SK-N-SH (cell line): ENCODE results near the gene PHC3.

Experiments
- CTCF ChIP-seq: fragments of 200-600 bp; sonication (generic); IDR thresholded peaks from 2 replicates; pipeline ENCODE4 v1.6.1; 2017; ENCODE audit warnings: antibody characterized with exemption, mild to moderate bottlenecking, moderate library complexity
- EP300 ChIP-seq, 2 experiments: IDR thresholded peaks; 2 replicates each; pipeline versions ENCODE4 v1.4.0 to v1.6.1; 2012; ENCODE audit warnings: borderline replicate concordance in 1 of 2, low read depth in 1 of 2, low read length in 1 of 2
- EZH2phosphoT487 ChIP-seq: fragments of 200-600 bp; sonication (generic); IDR thresholded peaks from 2 replicates; pipeline ENCODE4 v1.6.1; 2017; ENCODE audit warnings: low read depth, mixed run types, mild to moderate bottlenecking, antibody characterized with exemption, moderate library complexity, borderline replicate concordance
- FOXM1 ChIP-seq: IDR thresholded peaks from 2 replicates; pipeline ENCODE4 v1.4.0; 2012; ENCODE audit warnings: low read depth, mild to moderate bottlenecking
- GATA2 ChIP-seq: sonication (generic); formaldehyde crosslinking; IDR thresholded peaks from 2 replicates; pipeline ENCODE4 v1.5.0; 2020; ENCODE audit warnings: mild to moderate bottlenecking, missing genetic modification reagents
- MAX ChIP-seq: IDR thresholded peaks from 2 replicates; pipeline ENCODE4 v1.4.0; 2012; ENCODE audit warnings: low read depth
- NFIC ChIP-seq: IDR thresholded peaks from 2 replicates; pipeline ENCODE4 v1.4.0; 2012; ENCODE audit warnings: borderline replicate concordance
- POLR2AphosphoS5 ChIP-seq: IDR thresholded peaks from 2 replicates; pipeline ENCODE4 v1.6.1; 2012; ENCODE audit warnings: low read depth, low read length
- USF2 ChIP-seq: fragments of 150-350 bp; IDR thresholded peaks from 2 replicates; pipeline ENCODE4 v1.6.1; 2017; ENCODE audit warnings: antibody characterized with exemption, low read length, low read depth, borderline replicate concordance
- TF ChIP-seq, protein P1 (sequence below): IDR thresholded peaks from 2 replicates; pipeline ENCODE4 v1.6.1; 2012; ENCODE audit warnings: mild to moderate bottlenecking, low read depth, low read length, moderate library complexity

DNA sequence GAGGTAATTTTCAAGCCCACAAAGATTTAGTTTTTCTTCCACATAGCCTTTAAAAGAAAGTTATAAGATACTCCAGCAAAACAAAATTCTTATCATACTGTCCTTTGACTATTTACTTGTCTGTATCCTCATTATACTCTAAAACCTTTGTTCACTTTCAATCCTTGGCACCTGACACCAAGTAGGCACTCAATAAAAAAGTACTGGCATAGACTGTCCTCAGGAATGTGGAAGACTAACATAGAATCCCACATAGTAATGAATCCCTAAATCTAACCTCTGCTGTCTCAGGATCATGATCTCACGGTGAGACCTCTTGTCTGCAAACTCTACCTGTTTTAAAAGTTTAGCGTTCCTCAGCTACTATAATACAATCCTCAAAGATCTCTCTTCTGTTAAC lies 21.6 kb downstream of the PHC3 start:
- no peak for TF ChIP-seq USF2
- no peak for TF ChIP-seq EP300 (IDR thresholded peaks at IDR 0.05; ENCODE audit: borderline replicate concordance in 1 of 2, low read depth in 1 of 2, low read length in 1 of 2)
- no peak for TF ChIP-seq GATA2
- TF ChIP-seq CTCF: no peak
- TF ChIP-seq MAX: no peak
- TF ChIP-seq, protein P1, sequence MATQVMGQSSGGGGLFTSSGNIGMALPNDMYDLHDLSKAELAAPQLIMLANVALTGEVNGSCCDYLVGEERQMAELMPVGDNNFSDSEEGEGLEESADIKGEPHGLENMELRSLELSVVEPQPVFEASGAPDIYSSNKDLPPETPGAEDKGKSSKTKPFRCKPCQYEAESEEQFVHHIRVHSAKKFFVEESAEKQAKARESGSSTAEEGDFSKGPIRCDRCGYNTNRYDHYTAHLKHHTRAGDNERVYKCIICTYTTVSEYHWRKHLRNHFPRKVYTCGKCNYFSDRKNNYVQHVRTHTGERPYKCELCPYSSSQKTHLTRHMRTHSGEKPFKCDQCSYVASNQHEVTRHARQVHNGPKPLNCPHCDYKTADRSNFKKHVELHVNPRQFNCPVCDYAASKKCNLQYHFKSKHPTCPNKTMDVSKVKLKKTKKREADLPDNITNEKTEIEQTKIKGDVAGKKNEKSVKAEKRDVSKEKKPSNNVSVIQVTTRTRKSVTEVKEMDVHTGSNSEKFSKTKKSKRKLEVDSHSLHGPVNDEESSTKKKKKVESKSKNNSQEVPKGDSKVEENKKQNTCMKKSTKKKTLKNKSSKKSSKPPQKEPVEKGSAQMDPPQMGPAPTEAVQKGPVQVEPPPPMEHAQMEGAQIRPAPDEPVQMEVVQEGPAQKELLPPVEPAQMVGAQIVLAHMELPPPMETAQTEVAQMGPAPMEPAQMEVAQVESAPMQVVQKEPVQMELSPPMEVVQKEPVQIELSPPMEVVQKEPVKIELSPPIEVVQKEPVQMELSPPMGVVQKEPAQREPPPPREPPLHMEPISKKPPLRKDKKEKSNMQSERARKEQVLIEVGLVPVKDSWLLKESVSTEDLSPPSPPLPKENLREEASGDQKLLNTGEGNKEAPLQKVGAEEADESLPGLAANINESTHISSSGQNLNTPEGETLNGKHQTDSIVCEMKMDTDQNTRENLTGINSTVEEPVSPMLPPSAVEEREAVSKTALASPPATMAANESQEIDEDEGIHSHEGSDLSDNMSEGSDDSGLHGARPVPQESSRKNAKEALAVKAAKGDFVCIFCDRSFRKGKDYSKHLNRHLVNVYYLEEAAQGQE: no peak
- TF ChIP-seq EZH2phosphoT487: no peak
- no peak for TF ChIP-seq FOXM1
- TF ChIP-seq NFIC: no peak
- TF ChIP-seq POLR2AphosphoS5: no peak
